AG04449 (cell line): Measurements from ENCODE around the gene RAP1GAP2.
A peak's percentile ranks its signal among the peaks of the same experiment; 100 is the strongest.

Experiments used
- CTCF ChIA-PET: fragments of 350-600 bp; formaldehyde crosslinking; extraction: SDS; loops from one replicate; lab custom pipeline; 2021; ENCODE audit warnings: antibody characterized with exemption; lab: Yijun Ruan, JAX
- POLR2A ChIA-PET: fragments of 400-600, 350-600 bp; formaldehyde crosslinking; extraction: SDS; loops from one replicate; lab custom pipeline; 2020; ENCODE audit warnings: antibody characterized with exemption, inconsistent platforms; lab: Yijun Ruan, JAX
- DNase-seq: peaks from one replicate; pipeline ENCODE4 v3.0.0-alpha.2; 2010; ENCODE audit warnings: low read depth, low spot score
- H3K4me3 ChIP-seq: 2 replicates; pipeline ENCODE4 v1.5.1; 2011; ENCODE audit warnings: low read depth, mild to moderate bottlenecking, control low read depth, low read length
- TF ChIP-seq, protein P1 (sequence below): IDR thresholded peaks from one replicate; pipeline ENCODE4 v1.5.1; 2011; ENCODE audit warnings: mild to moderate bottlenecking, moderate library complexity, low read length, control low read depth, inconsistent platforms; ENCODE audit not compliant: insufficient read depth; ENCODE audit errors: missing control alignments

Gene RAP1GAP2

GRCh38 chr17:3008336-3009288, 212.4 kb downstream of the RAP1GAP2 start:
- TF ChIP-seq, protein P1, sequence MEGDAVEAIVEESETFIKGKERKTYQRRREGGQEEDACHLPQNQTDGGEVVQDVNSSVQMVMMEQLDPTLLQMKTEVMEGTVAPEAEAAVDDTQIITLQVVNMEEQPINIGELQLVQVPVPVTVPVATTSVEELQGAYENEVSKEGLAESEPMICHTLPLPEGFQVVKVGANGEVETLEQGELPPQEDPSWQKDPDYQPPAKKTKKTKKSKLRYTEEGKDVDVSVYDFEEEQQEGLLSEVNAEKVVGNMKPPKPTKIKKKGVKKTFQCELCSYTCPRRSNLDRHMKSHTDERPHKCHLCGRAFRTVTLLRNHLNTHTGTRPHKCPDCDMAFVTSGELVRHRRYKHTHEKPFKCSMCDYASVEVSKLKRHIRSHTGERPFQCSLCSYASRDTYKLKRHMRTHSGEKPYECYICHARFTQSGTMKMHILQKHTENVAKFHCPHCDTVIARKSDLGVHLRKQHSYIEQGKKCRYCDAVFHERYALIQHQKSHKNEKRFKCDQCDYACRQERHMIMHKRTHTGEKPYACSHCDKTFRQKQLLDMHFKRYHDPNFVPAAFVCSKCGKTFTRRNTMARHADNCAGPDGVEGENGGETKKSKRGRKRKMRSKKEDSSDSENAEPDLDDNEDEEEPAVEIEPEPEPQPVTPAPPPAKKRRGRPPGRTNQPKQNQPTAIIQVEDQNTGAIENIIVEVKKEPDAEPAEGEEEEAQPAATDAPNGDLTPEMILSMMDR, result no peak
- ChIA-PET POLR2A (no interaction called here), CTCF (no interaction called here)
- H3K4me3 ChIP-seq, result no peak overlapping the region
- DNase-seq, result no peak

DNA sequence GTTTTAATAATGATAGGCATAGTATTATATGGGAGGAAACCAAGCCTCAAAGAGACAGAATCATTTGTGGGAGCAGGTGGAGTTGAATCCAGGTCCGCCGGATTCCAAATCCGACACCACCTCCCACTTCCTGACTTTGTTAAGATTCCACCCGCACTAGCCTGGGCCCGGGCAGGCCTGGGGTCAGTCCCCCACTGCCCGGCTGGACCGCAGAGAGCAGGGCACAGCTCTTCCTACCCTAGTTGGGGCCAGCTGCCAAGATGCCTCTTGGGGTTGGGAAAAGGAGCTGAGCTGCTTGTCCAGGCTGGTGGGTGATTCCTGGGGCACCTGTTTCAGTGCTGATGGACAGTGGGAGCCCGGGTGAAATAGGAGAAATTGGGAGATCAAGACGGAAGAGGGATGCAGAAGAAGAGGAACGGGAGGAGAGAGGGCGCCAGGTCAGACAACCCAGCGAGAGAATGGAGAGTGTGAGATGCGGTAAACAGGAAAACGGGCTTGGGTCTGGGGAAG, 213.2 kb downstream of the RAP1GAP2 start:
- ChIA-PET POLR2A (no interaction called here), CTCF (no interaction called here)
- H3K4me3 ChIP-seq, result no peak overlapping the region
- TF ChIP-seq, protein P1, result no peak
- no peak for DNase-seq

GRCh38 chr17:3011891-3012290, 215.7 kb downstream of the RAP1GAP2 start:
- no peak overlapping the region for H3K4me3 ChIP-seq
- POLR2A ChIA-PET, result no interaction called here
- CTCF ChIA-PET, result interaction anchor here (2.0 kb wide), 1 partner anchor 163 kb away, joined by 6 read pairs; no protein-coding TSS in a partner anchor
- TF ChIP-seq, protein P1, result no peak
- no peak for DNase-seq

- CTCF ChIA-PET, result interaction anchor here (0.9 to 2.0 kb wide), 5 partner anchors 9 to 188 kb away, joined by 3 to 7 read pairs (median 5); no protein-coding TSS in a partner anchor
- POLR2A ChIA-PET, result no interaction called here
- DNase-seq, result no peak
Observed at GRCh38 chr17:3012926-3013581, 216.8 kb downstream of the RAP1GAP2 start.

GRCh38 chr17:3015890-3016289, 219.7 kb downstream of the RAP1GAP2 start:
- no peak for DNase-seq
- no peak overlapping the region for H3K4me3 ChIP-seq
- ChIA-PET POLR2A (no interaction called here), CTCF (interaction anchor here (0.8 kb wide), 1 partner anchor 188 kb away, joined by 3 read pairs; no protein-coding TSS in a partner anchor)
- TF ChIP-seq, protein P1, result no peak

More at GRCh38 chr17:3012926-3013581, 216.8 kb downstream of the RAP1GAP2 start:
- TF ChIP-seq, protein P1, result peak; percentile 75
- no peak overlapping the region for H3K4me3 ChIP-seq
